OCI-LY7 (cell line): Measurements from ENCODE around the gene IFT81.

Experiments used
- EZH2phosphoT487 ChIP-seq: fragments of 200-600 bp; sonication (generic); IDR thresholded peaks from 2 replicates; pipeline ENCODE4 v1.6.1; 2018; ENCODE audit warnings: low read depth, borderline replicate concordance, mild to moderate bottlenecking, mixed run types, antibody characterized with exemption, low read length, moderate library complexity, mixed read lengths
- TF ChIP-seq, protein P1 (sequence below): fragments of 200-600 bp; sonication (generic); conservative IDR thresholded peaks from 2 replicates; pipeline ENCODE4 v1.5.1; 2014; ENCODE audit warnings: mild to moderate bottlenecking, antibody characterized with exemption, low read length, moderate library complexity, mixed read lengths

DNA sequence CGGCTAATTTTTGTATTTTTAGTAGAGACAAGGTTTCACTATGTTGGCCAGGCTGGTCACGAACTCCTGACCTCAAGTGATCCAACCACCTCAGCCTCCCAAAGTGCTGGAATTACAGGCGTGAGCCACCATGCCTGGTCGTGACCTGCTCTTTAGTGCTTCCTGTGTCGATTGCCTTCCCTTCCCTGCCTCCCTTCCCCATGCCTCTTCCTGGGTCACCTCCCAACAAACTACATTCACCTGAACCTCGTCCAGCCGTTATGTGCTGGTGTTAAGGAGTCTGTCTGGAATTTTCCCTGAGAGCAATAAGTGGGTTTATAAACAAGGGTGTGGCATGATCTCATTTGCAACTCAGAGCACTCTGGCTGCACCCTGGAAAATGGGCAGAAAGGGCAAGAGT lies 43.7 kb upstream of the IFT81 start:
- TF ChIP-seq, protein P1, sequence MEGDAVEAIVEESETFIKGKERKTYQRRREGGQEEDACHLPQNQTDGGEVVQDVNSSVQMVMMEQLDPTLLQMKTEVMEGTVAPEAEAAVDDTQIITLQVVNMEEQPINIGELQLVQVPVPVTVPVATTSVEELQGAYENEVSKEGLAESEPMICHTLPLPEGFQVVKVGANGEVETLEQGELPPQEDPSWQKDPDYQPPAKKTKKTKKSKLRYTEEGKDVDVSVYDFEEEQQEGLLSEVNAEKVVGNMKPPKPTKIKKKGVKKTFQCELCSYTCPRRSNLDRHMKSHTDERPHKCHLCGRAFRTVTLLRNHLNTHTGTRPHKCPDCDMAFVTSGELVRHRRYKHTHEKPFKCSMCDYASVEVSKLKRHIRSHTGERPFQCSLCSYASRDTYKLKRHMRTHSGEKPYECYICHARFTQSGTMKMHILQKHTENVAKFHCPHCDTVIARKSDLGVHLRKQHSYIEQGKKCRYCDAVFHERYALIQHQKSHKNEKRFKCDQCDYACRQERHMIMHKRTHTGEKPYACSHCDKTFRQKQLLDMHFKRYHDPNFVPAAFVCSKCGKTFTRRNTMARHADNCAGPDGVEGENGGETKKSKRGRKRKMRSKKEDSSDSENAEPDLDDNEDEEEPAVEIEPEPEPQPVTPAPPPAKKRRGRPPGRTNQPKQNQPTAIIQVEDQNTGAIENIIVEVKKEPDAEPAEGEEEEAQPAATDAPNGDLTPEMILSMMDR = no peak
- no peak for TF ChIP-seq EZH2phosphoT487
